Lower lobe of right lung (tissue), 2 donors: Measurements from ENCODE around the gene ABLIM1. TPM values are rescaled to one million over a fixed set of nuclear protein-coding genes. Genes with fewer than 3 reads are reported as not detected.

ENCODE experiments used
- ATAC-seq, 2 donors: fragments of 200-7000 bp; cut with Tn5 transposase; one replicate each; pipeline ENCODE4 v1.9.1; 2020 to 2022; ENCODE audit warnings: mild to moderate bottlenecking in 2 of 2, moderate library complexity in 2 of 2
- DNase-seq: peaks from one replicate; pipeline ENCODE4 v3.0.0-alpha.2; 2020
- H3K27ac ChIP-seq: fragments of 200-600 bp; one replicate; pipeline ENCODE4 v1.8.0; 2022
- H3K27me3 ChIP-seq: fragments of 200-600 bp; one replicate; pipeline ENCODE4 v1.8.0; 2022; ENCODE audit warnings: low read depth
- H3K36me3 ChIP-seq: fragments of 200-600 bp; one replicate; pipeline ENCODE4 v1.8.0; 2022; ENCODE audit warnings: mild to moderate bottlenecking
- H3K4me1 ChIP-seq: fragments of 200-600 bp; one replicate; pipeline ENCODE4 v1.8.0; 2022
- H3K4me3 ChIP-seq: fragments of 200-600 bp; one replicate; pipeline ENCODE4 v1.8.0; 2022; ENCODE audit warnings: mild to moderate bottlenecking
- H3K9me3 ChIP-seq: fragments of 200-600 bp; one replicate; pipeline ENCODE4 v1.8.0; 2022
- CTCF ChIP-seq: fragments of 200-600 bp; IDR thresholded peaks from one replicate; pipeline ENCODE4 v1.8.0; 2022; ENCODE audit warnings: antibody characterized with exemption, mild to moderate bottlenecking
- intact Hi-C: fragments of 100-400 bp; cut with DNase I; formaldehyde crosslinking; loops from one replicate; pipeline ENCODE4 v1.11.0; 2022
- total RNA-seq: library from RNA; stranded (reverse); fragmentation: NEBNext Ultra II Directional; extraction: Animal tissue kit (Norgen Biotek cat#: 25700); gene quantifications from one replicate; pipeline ENCODE4 v1.2.1, GENCODE V29; 2021
- donor health status: DM: no; HTN: yes; CAD: no; lungs with severe emphysema.

The ABLIM1 gene
- total RNA-seq, 1 donor from 2014 or later = 106 TPM

- TF ChIP-seq CTCF = no peak
- ATAC-seq (no peak), DNase-seq (no peak)
- H3K4me3 ChIP-seq = no peak overlapping the region
- no peak overlapping the region for H3K27ac ChIP-seq
- H3K9me3 ChIP-seq = no peaks in the 10 kb centered on the region
- peaks cover 18% of the 10 kb centered on the region for H3K4me1 ChIP-seq
- no peaks in the 10 kb centered on the region for H3K27me3 ChIP-seq
- peaks cover 58% of the 10 kb centered on the region for H3K36me3 ChIP-seq
- intact Hi-C loops = no loop called here
Observed at GRCh38 chr10:114487815-114488536, 170.1 kb downstream of the ABLIM1 start.

- DNase-seq = no peak
Observed at GRCh38 chr10:114486938-114487814, 170.9 kb downstream of the ABLIM1 start.

GRCh38 chr10:114485696-114486400, 172.2 kb downstream of the ABLIM1 start:
- DNase-seq (no peak), ATAC-seq (peak in 1 of 2 donors; percentile 31)
- Histone ChIP-seq H3K4me1 (peaks cover 12% of the 10 kb centered on the region), H3K27ac (no peak overlapping the region), H3K9me3 (no peaks in the 10 kb centered on the region), H3K36me3 (peaks cover 49% of the 10 kb centered on the region), H3K4me3 (no peak overlapping the region), H3K27me3 (no peaks in the 10 kb centered on the region)
- TF ChIP-seq CTCF = no peak
- intact Hi-C loops = no loop called here

More at GRCh38 chr10:114486938-114487814, 170.9 kb downstream of the ABLIM1 start:
- intact Hi-C loops = no loop called here
- Histone ChIP-seq H3K4me3 (no peak overlapping the region), H3K4me1 (peaks cover 17% of the 10 kb centered on the region), H3K36me3 (peaks cover 58% of the 10 kb centered on the region), H3K9me3 (no peaks in the 10 kb centered on the region), H3K27me3 (no peaks in the 10 kb centered on the region), H3K27ac (no peak overlapping the region)
- no peak for TF ChIP-seq CTCF
- no peak for ATAC-seq

- Histone ChIP-seq H3K4me3 (no peak overlapping the region), H3K4me1 (peaks cover 12% of the 10 kb centered on the region), H3K36me3 (peaks cover 30% of the 10 kb centered on the region), H3K27me3 (no peaks in the 10 kb centered on the region), H3K27ac (no peak overlapping the region), H3K9me3 (no peaks in the 10 kb centered on the region)
- ATAC-seq = peak; percentile 34 to 40
- no peak for TF ChIP-seq CTCF
- DNase-seq = no peak
- intact Hi-C loops = no loop called here
Observed at GRCh38 chr10:114483575-114483974, 174.5 kb downstream of the ABLIM1 start.
